Hair follicular keratinocyte (primary cell): Measurements from ENCODE around the gene CDIPT. TPM values are rescaled to one million over a fixed set of nuclear protein-coding genes. Genes with fewer than 3 reads are reported as not detected.

Experiments used
- total RNA-seq: library from RNA; depleted of rRNA; stranded (reverse); fragments of >200 nt; gene quantifications from 2 replicates; pipeline ENCODE4 v1.2.3, GENCODE V29; 2015

CDIPT gene
- 58.9 and 65.7 TPM in 2 replicates for total RNA-seq

DNA sequence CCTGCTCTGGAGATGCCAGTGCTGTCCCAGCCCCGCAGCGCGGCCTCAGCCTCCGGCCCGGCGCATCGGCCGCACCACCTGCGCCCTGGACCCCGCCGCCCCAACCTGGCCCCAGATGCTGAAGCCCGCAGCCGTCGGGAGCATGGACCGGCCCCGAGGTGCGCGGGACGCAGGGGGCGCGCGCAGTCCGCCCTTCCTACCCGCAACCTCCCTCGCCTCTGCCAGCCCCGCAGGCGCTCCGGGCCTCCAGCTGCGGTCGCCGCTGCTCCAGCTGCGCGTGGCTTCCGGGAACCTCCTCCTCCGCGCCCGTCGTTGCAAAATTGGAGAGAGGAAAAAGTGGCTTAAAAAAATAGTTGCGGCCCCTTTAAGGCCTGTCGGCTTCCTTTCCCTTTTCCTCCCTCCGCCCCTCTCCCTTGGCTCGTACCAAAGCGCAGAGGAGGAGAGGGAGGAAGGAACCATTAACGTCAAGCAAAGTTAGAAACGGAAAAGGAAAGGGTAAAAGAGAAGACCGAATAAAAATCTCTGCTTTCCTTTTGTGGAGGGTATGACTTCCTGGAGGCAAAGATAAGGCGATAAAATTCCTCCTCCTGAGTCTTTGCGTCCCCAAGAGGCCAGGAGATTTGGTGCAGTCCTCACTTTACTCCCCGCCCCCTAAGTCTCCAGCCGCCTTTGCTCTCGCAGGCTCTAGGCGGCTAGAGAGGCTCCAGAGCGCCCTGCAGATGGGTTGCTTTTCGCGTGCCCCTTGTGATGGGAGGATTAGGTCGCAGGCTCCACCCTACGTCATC lies at the start of gene CDIPT:
Gene CDIPT (minus strand): TSS at position 343 of the 785 bp plus-strand sequence. CDS start 369 bp downstream, outside the sequence.

GRCh38 chr16:29900102-29900887 lies 37.3 kb upstream of the CDIPT start, which contains the start of gene ASPHD1:
TSS of gene ASPHD1 (plus strand) at chr16:29900488. CDS start at chr16:29900972, 484 bp downstream.

GRCh38 chr16:29899516-29900101 lies 36.6 kb upstream of the CDIPT start, which contains the start of gene SEZ6L2:
TSS of gene SEZ6L2 (minus strand) at chr16:29899550. CDS start at chr16:29899019, 531 bp downstream.

GRCh38 chr16:29820271-29820701 lies 42.7 kb downstream of the CDIPT start, which contains the start of gene MVP:
TSS of gene MVP (plus strand) at chr16:29820462. CDS start at chr16:29830550, 10,088 bp downstream.

DNA sequence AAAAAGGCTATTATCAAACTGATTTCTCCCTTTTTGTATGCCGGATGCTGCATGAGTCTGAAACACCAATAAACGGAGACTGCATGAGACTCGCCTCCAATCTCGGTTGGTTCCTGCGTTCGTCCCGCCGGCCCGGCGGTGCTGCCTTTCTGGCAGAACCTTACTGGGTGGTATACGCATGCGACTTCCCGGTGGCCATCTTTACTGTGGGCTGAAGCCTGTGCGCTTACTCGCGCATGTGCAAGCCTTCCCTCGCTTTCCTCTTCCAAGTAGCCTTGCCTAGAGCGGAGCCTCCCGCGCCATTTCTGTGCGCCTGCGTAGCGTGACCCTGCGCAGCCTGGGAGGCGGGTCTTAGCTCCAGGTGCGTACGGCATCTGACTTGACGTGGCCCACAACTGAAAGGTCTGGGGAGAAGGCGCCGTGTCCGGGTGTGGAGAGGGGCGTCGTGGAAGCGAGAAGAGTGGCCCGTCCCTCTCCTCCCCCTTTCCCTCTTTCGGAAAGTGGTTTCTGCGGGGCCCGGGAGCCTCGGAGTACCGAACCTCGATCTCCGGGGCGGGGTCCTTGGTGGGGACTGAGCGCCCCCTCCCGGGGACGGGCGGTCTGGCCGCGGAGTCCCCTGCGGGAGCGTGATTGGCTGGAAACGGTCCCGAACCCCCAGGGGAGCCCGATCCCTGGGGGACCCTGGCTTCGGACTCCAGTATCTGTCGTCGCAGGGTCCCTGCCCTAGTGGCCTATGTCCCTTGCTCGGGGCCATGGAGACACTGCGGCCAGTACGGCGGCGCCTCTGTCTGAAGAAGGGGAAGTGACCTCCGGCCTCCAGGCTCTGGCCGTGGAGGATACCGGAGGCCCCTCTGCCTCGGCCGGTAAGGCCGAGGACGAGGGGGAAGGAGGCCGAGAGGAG lies 47.0 kb downstream of the CDIPT start, which contains the start of gene PAGR1:
Gene PAGR1 (plus strand): TSS at position 360 of the 901 bp plus-strand sequence. CDS start 374 bp downstream, at position 734.

GRCh38 chr16:29811896-29812665 lies 50.9 kb downstream of the CDIPT start, which contains the start of gene PRRT2:
TSS of gene PRRT2 (plus strand) at chr16:29812193. CDS start at chr16:29813055, 862 bp downstream.

Other genes starting within 250 kb of the CDIPT start
- gene SPN, start 200.0 kb downstream of the CDIPT start, total RNA-seq: not detected in 2 replicates
- gene QPRT, start 184.0 kb downstream of the CDIPT start, total RNA-seq: 6.2 and 8.3 TPM in 2 replicates
- not detected in 2 replicates for gene C16orf54, start 117.2 kb downstream of the CDIPT start, total RNA-seq
- gene ZG16, start 85.0 kb downstream of the CDIPT start, total RNA-seq: not detected in 2 replicates
- gene KIF22, start 72.5 kb downstream of the CDIPT start, total RNA-seq: 38.5 and 83.8 TPM in 2 replicates
- 108 and 150 TPM in 2 replicates for gene MAZ, start 56.7 kb downstream of the CDIPT start, total RNA-seq
- gene PRRT2, start 51.0 kb downstream of the CDIPT start, total RNA-seq: not detected in 2 replicates
- gene PAGR1, start 47.1 kb downstream of the CDIPT start, total RNA-seq: 37.2 and 72.5 TPM in 2 replicates
- gene MVP, start 42.8 kb downstream of the CDIPT start, total RNA-seq: 126 and 154 TPM in 2 replicates
- gene SEZ6L2, start 36.3 kb upstream of the CDIPT start, total RNA-seq: 4.6 and 16.2 TPM in 2 replicates
- gene ASPHD1, start 37.3 kb upstream of the CDIPT start, total RNA-seq: 5.0 and 7.8 TPM in 2 replicates
- gene KCTD13, start 63.0 kb upstream of the CDIPT start, total RNA-seq: 17.1 and 19.8 TPM in 2 replicates
- gene TMEM219, start 98.9 kb upstream of the CDIPT start, total RNA-seq: 123 and 159 TPM in 2 replicates
- 24.8 and 28.7 TPM in 2 replicates for gene TAOK2, start 110.6 kb upstream of the CDIPT start, total RNA-seq
- 4.8 and 16.2 TPM in 2 replicates for gene HIRIP3, start 132.4 kb upstream of the CDIPT start, total RNA-seq
- gene INO80E, start 133.0 kb upstream of the CDIPT start, total RNA-seq: 58.2 and 91.8 TPM in 2 replicates
- 0.39 TPM in 1 of 2 replicates, not detected in the other for gene DOC2A, start 147.8 kb upstream of the CDIPT start, total RNA-seq
- not detected in 2 replicates for gene C16orf92, start 160.0 kb upstream of the CDIPT start, total RNA-seq
- not detected in 2 replicates for gene TLCD3B, start 168.0 kb upstream of the CDIPT start, total RNA-seq
- 1,543 and 1,648 TPM in 2 replicates for gene ALDOA, start 202.5 kb upstream of the CDIPT start, total RNA-seq
- 102 and 114 TPM in 2 replicates for gene PPP4C, start 212.8 kb upstream of the CDIPT start, total RNA-seq
- 0.19 and 0.62 TPM in 2 replicates for gene TBX6, start 228.7 kb upstream of the CDIPT start, total RNA-seq
- 20.5 and 36.9 TPM in 2 replicates for gene YPEL3, start 233.0 kb upstream of the CDIPT start, total RNA-seq